Subcutaneous abdominal adipose tissue (tissue), 5 donors: ENCODE data around the gene SPTBN1.

Source experiments
- H3K27ac ChIP-seq: one replicate; pipeline ENCODE4 v1.7.0; 2013; ENCODE audit warnings: low read depth, mild to moderate bottlenecking, inconsistent platforms, low read length, moderate library complexity
- H3K27me3 ChIP-seq, 5 donors: one replicate each; pipeline ENCODE4 v1.7.0; 2013; ENCODE audit warnings: low read length in 5 of 5, inconsistent platforms in 1 of 5; ENCODE audit not compliant: control insufficient read depth in 5 of 5, insufficient read depth in 4 of 5
- H3K36me3 ChIP-seq, 5 donors: one replicate each; pipeline ENCODE4 v1.7.0; 2013; ENCODE audit warnings: low read length in 5 of 5; ENCODE audit not compliant: control insufficient read depth in 5 of 5, insufficient read depth in 5 of 5
- H3K4me1 ChIP-seq, 5 donors: one replicate each; pipeline ENCODE4 v1.7.0; 2013; ENCODE audit warnings: low read length in 5 of 5, mild to moderate bottlenecking in 3 of 5, moderate library complexity in 1 of 5; ENCODE audit not compliant: control insufficient read depth in 5 of 5, insufficient read depth in 5 of 5
- H3K4me3 ChIP-seq, 5 donors: one replicate each; pipeline ENCODE4 v1.7.0; 2013; ENCODE audit warnings: low read length in 5 of 5, low read depth in 1 of 5
- H3K9ac ChIP-seq, 5 donors: one replicate each; pipeline ENCODE4 v1.7.0; 2013; ENCODE audit warnings: low read length in 5 of 5, mild to moderate bottlenecking in 4 of 5, moderate library complexity in 3 of 5
- H3K9me3 ChIP-seq, 5 donors: one replicate each; pipeline ENCODE4 v1.7.0; 2013; ENCODE audit warnings: low read length in 5 of 5; ENCODE audit not compliant: control insufficient read depth in 5 of 5
- donor health status: healthy.
- donor health status: healthy.
- donor health status: healthy.
- donor health status: healthy.
- donor health status: healthy.

Gene SPTBN1

DNA sequence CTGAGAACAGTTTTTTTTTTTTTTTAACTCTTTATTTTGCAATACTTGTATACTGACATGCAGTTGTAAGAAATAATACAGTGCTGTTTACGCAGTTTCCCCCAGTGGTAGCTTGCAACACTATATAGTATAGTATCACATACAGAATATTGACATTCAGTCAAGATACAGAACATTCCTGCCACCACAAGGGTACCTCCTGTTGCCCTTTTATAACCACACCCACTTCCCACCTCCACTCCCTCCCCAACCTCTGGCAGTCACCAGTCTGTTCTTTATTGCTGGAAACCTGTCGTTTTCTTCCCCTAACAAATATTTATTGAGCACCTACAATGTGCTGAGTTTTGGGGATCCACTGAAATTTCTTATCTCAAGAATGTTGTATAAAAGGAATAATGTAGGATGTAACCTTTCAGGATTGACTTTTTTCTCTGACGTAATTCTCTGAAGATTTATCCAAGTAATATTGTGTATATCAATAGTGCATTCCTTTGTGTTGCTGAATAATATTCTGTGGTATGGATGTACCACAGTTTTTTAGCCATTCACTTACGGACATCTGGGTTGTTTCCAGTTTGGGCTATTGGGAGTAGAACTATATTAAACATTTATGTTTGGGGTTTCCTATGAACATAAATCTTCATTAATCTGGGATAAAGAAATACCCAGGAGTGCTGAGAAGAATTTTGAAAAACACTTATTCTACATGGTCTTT is 215.9 kb downstream of the SPTBN1 start:
- Histone ChIP-seq H3K36me3 (peaks cover 9 to 41% (median 38%) of the 10 kb centered on the region in 5 donors), H3K4me3 (no peak overlapping the region), H3K4me1 (peaks cover 19 to 60% (median 50%) of the 10 kb centered on the region in 5 donors), H3K9me3 (no peaks in the 10 kb centered on the region), H3K27me3 (no peaks in the 10 kb centered on the region), H3K9ac (peak overlapping the region in 3 of 5 donors; percentile 57 to 91 (median 78)), H3K27ac (peak overlapping the region; percentile 98)

DNA sequence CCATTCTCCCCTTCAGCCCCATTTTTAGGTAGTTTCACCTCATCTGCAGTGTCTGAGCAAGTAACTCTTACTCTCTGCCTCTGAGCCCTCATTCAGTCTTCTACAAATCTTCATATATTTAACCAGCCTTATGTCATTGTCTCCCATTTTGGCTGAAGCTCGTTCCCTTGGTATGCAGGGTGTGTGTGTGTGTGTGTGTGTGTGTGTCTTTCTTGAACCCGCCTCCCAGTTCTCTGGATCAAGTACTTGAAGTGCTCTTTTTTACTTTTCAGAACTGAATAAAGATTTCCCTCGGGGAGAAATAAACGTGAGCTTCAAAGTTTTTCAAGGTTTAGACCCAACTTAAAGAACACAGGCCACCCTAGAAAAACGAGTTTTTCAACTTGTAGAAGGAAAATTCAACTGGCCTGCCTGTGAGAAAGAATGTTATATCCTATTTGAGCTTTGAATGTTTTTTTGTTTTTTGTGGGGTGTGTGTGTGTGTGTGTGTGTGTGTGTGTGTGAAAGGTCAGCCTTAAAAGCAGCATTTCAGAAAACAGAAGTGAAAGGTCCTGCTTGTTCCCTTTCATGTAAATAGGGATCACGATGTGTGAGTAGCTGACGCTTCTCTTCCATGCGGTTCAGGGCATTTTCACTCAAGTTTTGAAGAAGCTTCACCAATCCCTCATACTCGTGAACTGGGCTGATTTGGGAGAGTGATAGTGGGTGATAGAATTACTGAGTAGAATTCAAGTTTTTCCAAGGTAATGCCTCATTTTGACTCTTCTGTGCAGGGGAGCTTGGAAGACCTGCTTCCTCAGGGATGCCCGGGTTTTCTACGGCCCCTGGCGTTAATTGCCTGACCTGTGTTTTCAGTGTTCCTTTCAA is 216.7 kb downstream of the SPTBN1 start:
- H3K9me3 ChIP-seq = no peaks in the 10 kb centered on the region
- peaks cover 15 to 52% (median 42%) of the 10 kb centered on the region in 5 donors for H3K4me1 ChIP-seq
- peaks cover 9 to 33% (median 30%) of the 10 kb centered on the region in 5 donors for H3K36me3 ChIP-seq
- H3K4me3 ChIP-seq = peak overlapping the region; percentile 28 to 64 (median 39)
- peak overlapping the region; percentile 98 for H3K27ac ChIP-seq
- H3K27me3 ChIP-seq = no peaks in the 10 kb centered on the region
- peak overlapping the region; percentile 52 to 91 (median 68) for H3K9ac ChIP-seq

DNA sequence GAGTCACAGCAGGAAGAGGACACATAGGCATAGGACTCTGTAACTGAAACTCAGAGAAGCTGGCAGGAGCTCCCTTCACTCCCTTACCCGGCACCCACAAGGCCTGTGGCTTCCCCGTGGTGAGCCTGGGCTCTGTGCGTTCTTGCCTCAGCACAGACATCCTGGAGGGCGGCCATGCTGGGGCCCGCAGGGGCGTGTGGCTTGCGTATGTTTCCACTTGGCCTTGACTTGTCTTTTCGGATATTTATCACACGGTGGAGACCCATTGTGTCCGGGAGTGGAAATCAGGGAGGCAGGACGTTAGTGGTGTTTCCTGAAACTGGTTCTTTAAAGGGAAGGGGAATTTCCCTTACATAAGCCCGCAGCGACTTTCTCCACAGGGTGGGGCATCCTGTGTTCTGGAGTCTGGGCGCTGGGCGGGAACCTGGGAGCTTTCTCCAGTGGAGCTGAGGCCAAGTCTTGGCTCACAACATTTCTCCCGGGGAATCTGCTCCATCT is 217.4 kb downstream of the SPTBN1 start:
- Histone ChIP-seq H3K4me1 (peaks cover 15 to 46% (median 39%) of the 10 kb centered on the region in 5 donors), H3K9ac (peak overlapping the region; percentile 51 to 91 (median 68))

DNA sequence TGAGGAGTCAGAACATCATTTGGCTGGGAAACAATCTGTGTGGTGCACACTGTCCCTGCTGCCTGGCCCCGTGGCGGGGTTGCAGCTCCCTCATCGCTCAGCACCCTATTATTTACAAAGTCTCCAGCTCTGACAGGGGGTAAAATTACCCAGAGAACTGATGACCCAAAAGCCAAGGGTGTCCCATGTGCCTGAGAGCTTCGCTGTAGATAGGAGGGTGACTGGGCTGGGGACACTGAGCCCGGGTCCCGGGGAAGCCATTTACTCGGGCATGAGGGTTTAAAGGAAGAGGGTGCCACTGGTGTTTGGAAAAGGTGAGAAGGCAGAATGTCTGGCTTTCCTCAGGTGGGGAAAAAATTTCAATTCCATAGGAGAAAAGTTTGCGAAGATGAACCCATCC is 219.2 kb downstream of the SPTBN1 start:
- Histone ChIP-seq H3K9me3 (no peaks in the 10 kb centered on the region), H3K4me3 (no peak overlapping the region), H3K4me1 (peaks cover 15 to 35% (median 28%) of the 10 kb centered on the region in 5 donors), H3K27me3 (no peaks in the 10 kb centered on the region), H3K9ac (no peak overlapping the region), H3K27ac (no peak overlapping the region), H3K36me3 (peaks cover 0 to 10% (median 9%) of the 10 kb centered on the region in 5 donors)

More for the DNA sequence above, 217.4 kb downstream of the SPTBN1 start:
- H3K4me3 ChIP-seq = peak overlapping the region; percentile 28 to 64 (median 39)
- peak overlapping the region; percentile 98 for H3K27ac ChIP-seq
- no peaks in the 10 kb centered on the region for H3K27me3 ChIP-seq
- H3K9me3 ChIP-seq = no peaks in the 10 kb centered on the region
- peaks cover 7 to 26% (median 24%) of the 10 kb centered on the region in 5 donors for H3K36me3 ChIP-seq

DNA sequence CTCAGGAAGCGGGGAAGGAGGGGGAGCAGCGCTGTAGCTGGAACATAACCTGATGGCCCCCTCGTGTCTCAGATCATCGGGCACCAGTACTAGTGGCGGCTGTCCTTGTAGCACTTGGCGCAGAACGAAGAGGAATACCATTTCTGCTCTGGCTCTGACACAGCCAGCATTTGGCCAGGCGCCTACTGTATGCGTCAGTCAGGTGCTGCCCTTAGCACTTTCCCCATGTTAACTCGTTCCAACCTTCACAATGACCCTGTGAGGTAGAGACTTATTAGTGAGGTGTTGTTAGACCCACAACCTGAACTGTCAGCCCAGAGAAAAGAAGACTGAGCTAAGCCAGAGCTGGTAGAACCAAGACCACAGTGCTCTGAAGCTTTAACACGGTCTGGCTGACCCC is 219.6 kb downstream of the SPTBN1 start:
- no peaks in the 10 kb centered on the region for H3K9me3 ChIP-seq
- H3K4me1 ChIP-seq = peaks cover 15 to 33% (median 27%) of the 10 kb centered on the region in 5 donors
- H3K27me3 ChIP-seq = no peaks in the 10 kb centered on the region
- no peak overlapping the region for H3K4me3 ChIP-seq
- no peak overlapping the region for H3K27ac ChIP-seq
- H3K36me3 ChIP-seq = peaks cover 0 to 5% (median 5%) of the 10 kb centered on the region in 5 donors
- H3K9ac ChIP-seq = no peak overlapping the region

DNA sequence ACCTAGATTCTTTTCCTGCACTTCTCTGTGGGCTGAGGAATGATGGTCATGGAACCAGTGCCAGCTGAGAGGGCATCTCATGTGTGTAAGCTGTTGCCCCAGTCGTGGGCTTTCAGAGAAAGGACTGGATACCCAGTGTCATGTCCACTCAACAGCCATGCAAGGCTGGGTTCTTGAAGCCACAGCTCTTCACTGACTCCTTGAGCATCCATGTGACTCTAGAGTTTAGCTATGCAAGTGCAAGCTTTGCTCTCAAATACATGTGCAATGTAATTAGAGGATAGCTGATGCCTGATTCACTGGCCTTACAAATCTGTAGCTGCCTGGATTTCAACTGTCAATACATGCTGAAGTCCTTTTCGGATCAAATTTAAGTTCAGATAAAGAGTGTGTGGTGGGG is 220.5 kb downstream of the SPTBN1 start:
- no peaks in the 10 kb centered on the region for H3K36me3 ChIP-seq
- no peaks in the 10 kb centered on the region for H3K27me3 ChIP-seq
- H3K9me3 ChIP-seq = no peaks in the 10 kb centered on the region
- no peak overlapping the region for H3K4me3 ChIP-seq
- H3K27ac ChIP-seq = no peak overlapping the region
- H3K9ac ChIP-seq = no peak overlapping the region
- peaks cover 15 to 33% (median 28%) of the 10 kb centered on the region in 5 donors for H3K4me1 ChIP-seq

DNA sequence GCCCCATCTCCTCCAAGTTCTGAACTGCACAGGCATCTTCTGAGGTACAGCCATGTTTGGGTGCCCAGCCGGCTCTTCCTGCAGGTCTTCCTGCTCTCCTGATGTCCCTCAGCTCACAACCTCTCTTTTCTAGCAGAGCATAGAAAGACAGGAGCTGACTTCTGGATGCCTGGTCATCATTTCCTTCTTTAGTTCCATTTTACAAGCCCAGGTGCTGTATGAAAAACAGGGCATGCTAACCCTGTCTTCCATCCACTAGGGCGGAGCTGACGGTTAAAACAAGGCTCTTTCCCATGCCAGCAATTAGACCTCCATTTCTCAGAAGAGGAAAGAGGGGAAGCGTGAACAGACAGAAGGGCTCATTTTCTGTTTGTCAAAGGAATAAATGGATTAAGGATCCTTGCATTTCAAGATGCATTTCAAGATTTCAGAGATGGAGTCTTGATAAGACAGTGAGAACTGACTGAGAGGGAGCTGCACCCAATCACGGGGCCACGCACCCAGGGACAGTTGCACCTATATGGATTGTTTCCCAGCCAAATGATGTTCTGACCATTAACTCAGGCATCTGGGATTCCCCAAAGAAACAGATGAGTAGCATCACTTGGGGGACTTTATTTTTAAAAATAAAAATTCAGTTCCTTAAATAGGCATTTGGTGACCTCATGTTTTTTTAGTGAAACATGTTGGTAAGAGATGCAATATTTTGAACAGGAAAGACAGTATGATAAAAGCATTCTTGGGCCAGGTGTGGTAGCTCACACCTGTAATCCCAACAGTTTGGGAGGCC is 221.5 kb downstream of the SPTBN1 start:
- H3K27me3 ChIP-seq = no peaks in the 10 kb centered on the region
- H3K36me3 ChIP-seq = no peaks in the 10 kb centered on the region

DNA sequence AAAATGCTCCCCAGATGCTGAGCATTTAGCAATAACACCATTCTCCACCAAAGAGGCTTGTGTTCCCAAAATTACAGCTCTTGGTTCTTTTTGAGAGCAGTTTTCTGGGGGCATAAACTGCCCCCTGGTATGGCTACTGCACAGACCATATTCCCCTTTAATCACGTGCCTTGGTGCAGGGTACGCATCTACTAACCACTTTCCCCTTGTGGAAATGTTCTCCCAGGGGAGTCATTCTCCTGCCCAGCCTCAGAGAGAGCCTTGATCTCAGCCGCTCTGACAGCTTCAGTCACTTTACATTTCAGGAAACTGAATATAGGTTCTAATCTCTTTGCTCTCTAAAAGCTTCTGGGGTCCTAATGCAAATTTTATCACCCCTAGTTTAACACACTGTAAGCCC is 222.6 kb downstream of the SPTBN1 start:
- Histone ChIP-seq H3K9me3 (no peaks in the 10 kb centered on the region), H3K4me1 (peaks cover 3 to 18% (median 12%) of the 10 kb centered on the region in 5 donors), H3K9ac (no peak overlapping the region), H3K36me3 (no peaks in the 10 kb centered on the region), H3K27ac (no peak overlapping the region), H3K27me3 (no peaks in the 10 kb centered on the region), H3K4me3 (no peak overlapping the region)

More for the DNA sequence above, 221.5 kb downstream of the SPTBN1 start:
- H3K4me1 ChIP-seq = peaks cover 12 to 28% (median 23%) of the 10 kb centered on the region in 5 donors
- no peak overlapping the region for H3K9ac ChIP-seq
- no peak overlapping the region for H3K27ac ChIP-seq
- no peaks in the 10 kb centered on the region for H3K9me3 ChIP-seq
- H3K4me3 ChIP-seq = no peak overlapping the region

DNA sequence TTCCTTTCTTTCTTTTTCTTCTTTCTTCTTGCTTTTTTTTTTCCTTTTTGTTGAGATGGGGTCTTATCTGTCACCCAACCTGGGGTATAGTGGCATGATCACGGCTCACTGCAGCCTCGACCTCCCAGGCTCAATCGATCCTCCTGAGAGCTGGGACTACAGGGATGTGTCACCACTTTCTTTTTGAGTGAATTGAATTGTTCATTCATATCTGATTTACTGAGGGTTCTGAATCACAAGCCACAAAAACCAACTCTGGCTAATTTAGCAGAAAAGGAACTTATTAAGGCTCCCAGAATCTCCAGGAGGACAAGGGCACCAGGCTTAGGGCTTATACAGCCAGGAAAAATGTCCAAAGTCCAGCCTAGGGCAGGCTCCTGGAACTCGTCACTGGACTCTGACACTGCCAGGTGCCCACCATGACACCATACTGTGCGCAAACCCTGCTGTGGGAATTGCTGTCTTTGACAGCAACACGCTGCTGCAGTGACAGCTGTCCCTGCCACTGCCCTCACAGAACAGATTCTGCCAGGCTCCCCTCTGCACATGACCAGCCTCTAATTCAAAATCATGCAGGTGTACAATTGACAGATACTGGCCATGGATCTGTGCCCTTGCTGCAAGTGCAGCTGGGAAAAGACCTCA is 224.4 kb downstream of the SPTBN1 start:
- no peaks in the 10 kb centered on the region for H3K36me3 ChIP-seq
- H3K27me3 ChIP-seq = no peaks in the 10 kb centered on the region
- H3K27ac ChIP-seq = no peak overlapping the region
- no peak overlapping the region for H3K9ac ChIP-seq
- no peaks in the 10 kb centered on the region for H3K9me3 ChIP-seq
- H3K4me1 ChIP-seq = peaks cover 0 to 5% (median 2%) of the 10 kb centered on the region in 5 donors
- H3K4me3 ChIP-seq = no peak overlapping the region
